ENCODE measurements around the gene CST8. TPM values are rescaled to one million over a fixed set of nuclear protein-coding genes. Genes with fewer than 3 reads are reported as not detected.

CST8 gene
- total RNA-seq, 1 experiment from 2014 or later = not detected

DNA sequence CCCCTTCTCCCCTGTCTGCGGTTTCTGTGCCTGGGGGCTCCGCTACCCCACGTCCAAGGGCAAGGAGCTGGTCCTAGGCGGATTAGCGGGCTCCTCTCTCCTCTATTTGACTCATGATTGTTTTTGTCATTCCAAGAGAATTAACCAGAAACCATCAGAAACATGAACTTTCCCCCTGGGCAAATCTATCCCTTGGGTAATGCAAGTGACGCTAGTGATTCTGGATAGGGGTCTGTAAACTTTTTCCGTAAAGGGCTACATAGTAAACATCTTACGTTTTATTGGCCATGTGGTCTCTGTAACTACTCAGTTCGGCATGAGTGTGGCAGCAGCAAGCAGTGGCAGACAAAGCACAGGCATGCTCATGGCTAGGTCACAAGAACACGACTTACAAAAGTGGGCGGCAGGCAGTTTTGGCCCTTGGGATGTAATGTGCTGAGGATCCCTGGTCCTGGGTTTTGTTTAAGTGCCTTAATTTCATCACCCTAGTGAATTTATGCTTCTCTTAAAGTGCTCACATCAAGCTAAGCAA, 38.9 kb upstream of the CST8 start:
- no peak overlapping the region for H3K27ac ChIP-seq (ENCODE audit: insufficient read length, low read depth, low read length)
- TF ChIP-seq, protein P1, sequence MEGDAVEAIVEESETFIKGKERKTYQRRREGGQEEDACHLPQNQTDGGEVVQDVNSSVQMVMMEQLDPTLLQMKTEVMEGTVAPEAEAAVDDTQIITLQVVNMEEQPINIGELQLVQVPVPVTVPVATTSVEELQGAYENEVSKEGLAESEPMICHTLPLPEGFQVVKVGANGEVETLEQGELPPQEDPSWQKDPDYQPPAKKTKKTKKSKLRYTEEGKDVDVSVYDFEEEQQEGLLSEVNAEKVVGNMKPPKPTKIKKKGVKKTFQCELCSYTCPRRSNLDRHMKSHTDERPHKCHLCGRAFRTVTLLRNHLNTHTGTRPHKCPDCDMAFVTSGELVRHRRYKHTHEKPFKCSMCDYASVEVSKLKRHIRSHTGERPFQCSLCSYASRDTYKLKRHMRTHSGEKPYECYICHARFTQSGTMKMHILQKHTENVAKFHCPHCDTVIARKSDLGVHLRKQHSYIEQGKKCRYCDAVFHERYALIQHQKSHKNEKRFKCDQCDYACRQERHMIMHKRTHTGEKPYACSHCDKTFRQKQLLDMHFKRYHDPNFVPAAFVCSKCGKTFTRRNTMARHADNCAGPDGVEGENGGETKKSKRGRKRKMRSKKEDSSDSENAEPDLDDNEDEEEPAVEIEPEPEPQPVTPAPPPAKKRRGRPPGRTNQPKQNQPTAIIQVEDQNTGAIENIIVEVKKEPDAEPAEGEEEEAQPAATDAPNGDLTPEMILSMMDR (conservative IDR thresholded peaks at IDR 0.05) = no peak
- H3K9me3 ChIP-seq (ENCODE audit: control insufficient read depth, low read depth, low read length) = no peaks in the 10 kb centered on the region
- H2BK120ac ChIP-seq (ENCODE audit: low read depth, low read length, poor library complexity, severe bottlenecking) = no peak overlapping the region
- no peak overlapping the region for H3K9ac ChIP-seq (ENCODE audit: extremely low read depth, insufficient read length, low read length)
- H3K4me2 ChIP-seq (ENCODE audit: insufficient read depth, insufficient read length, low read length) = no peak overlapping the region
- DNase-seq = no peak
- no peak overlapping the region for H3K4me3 Mint-ChIP-seq
- H3K18ac ChIP-seq (ENCODE audit: insufficient read length, low read depth, low read length) = no peak overlapping the region
- H4K8ac ChIP-seq (replicated peaks; ENCODE audit: insufficient read length, low read depth, low read length) = no peak overlapping the region
- H3K36me3 Mint-ChIP-seq (ENCODE audit: insufficient read depth in 1 of 3, low read depth in 3 of 3) = peaks cover 3 to 4% (median 3%) of the 10 kb centered on the region in 3 experiments; a peak in 6 of 7 replicates
- no peaks in the 10 kb centered on the region for H3K23me2 ChIP-seq (ENCODE audit: insufficient read length, low read depth, low read length, poor library complexity, severe bottlenecking)
- peaks cover 11 to 14% of the 10 kb centered on the region in 2 experiments for H3K4me1 Mint-ChIP-seq
- H3K4me1 ChIP-seq (ENCODE audit: insufficient read depth, low read length) = peaks cover 3% of the 10 kb centered on the region; the same call in 1 of the 2 replicates
- H3T11ph ChIP-seq (ENCODE audit: low read length) = no peak overlapping the region
- H2BK5ac ChIP-seq (ENCODE audit: insufficient read length, low read length) = no peak overlapping the region
- no peak overlapping the region for H3K23ac ChIP-seq (ENCODE audit: insufficient read length, low read depth, low read length)
- H4K91ac ChIP-seq (ENCODE audit: insufficient read length, low read depth, low read length) = no peak overlapping the region
- no peak overlapping the region for H2AFZ ChIP-seq (ENCODE audit: low read length)
- no peak overlapping the region for H3K4ac ChIP-seq (ENCODE audit: low read depth, low read length)
- no CpG with 5 or more reads among the region's 11 CpGs for WGBS (ENCODE audit: extremely low coverage, insufficient read length, low lambda C conversion rate)
- H3K56ac ChIP-seq (ENCODE audit: insufficient read length, low read depth, low read length) = no peak overlapping the region
- no peaks in the 10 kb centered on the region for H3K79me1 ChIP-seq (ENCODE audit: insufficient read depth, low read depth, low read length, poor library complexity, severe bottlenecking)
- no peaks in the 10 kb centered on the region for H4K20me1 ChIP-seq (ENCODE audit: control insufficient read depth, insufficient read depth, insufficient read length)
- peaks cover 9% of the 10 kb centered on the region for H3K27me3 Mint-ChIP-seq (ENCODE audit: low read depth)
- peaks cover 0 to 4% of the 10 kb centered on the region in 2 experiments; a peak in 3 of 5 replicates for H3K9me3 Mint-ChIP-seq
- no peak overlapping the region for H3K14ac ChIP-seq (ENCODE audit: insufficient read depth, low read length)
- no peak overlapping the region for H2BK15ac ChIP-seq (ENCODE audit: low read depth, low read length)
- no peak overlapping the region for H2AK5ac ChIP-seq (ENCODE audit: insufficient read length, low read length)
- H4K5ac ChIP-seq (ENCODE audit: insufficient read length, low read depth, low read length) = no peak overlapping the region
- no peaks in the 10 kb centered on the region for H3K79me2 ChIP-seq (ENCODE audit: insufficient read depth, low read length)
- no peak overlapping the region for H2BK12ac ChIP-seq (ENCODE audit: insufficient read length, low read depth, low read length)
- H3K27ac Mint-ChIP-seq = no peak overlapping the region
- H3K27me3 ChIP-seq (ENCODE audit: insufficient read depth, low read length) = no peaks in the 10 kb centered on the region
- H2BK20ac ChIP-seq (ENCODE audit: low read depth, low read length, poor library complexity, severe bottlenecking) = no peak overlapping the region
